DMS114 treated with DMSO at 0.1 percent for 48 hours (cell line): ENCODE measurements around the gene PET117.
"Not testable (repeated sequence)": the region's sequence is repeated elsewhere in the genome, so short reads cannot be mapped to it uniquely, and the experiment has no call there.

Source experiments
- DNase-seq: peaks from one replicate; lab custom pipeline; 2025; ENCODE audit not compliant: unreplicated experiment; lab: John Stamatoyannopoulos, UW

Gene PET117

GRCh38 chr20:18137412-18138265, at the start of gene PET117, which contains the start of gene KAT14:
Gene PET117, plus strand, starts transcription at chr20:18137863. Its CDS starts 93 bp downstream, at chr20:18137956.
Gene KAT14, plus strand, starts transcription at chr20:18137863. Its CDS starts 4,798 bp downstream, at chr20:18142661.
- DNase-seq, result peak; percentile 64

- not testable (repeated sequence) for DNase-seq
Measured at GRCh38 chr20:18088298-18088697, 49.4 kb upstream of the PET117 start.

- DNase-seq, result not testable (repeated sequence)
Measured at GRCh38 chr20:18088841-18089240, 48.8 kb upstream of the PET117 start.

- no peak for DNase-seq
Measured at GRCh38 chr20:18090044-18090443, 47.6 kb upstream of the PET117 start.

- no peak for DNase-seq
Measured at GRCh38 chr20:18090477-18090876, 47.2 kb upstream of the PET117 start.

GRCh38 chr20:18091623-18092022, 46.0 kb upstream of the PET117 start:
- no peak for DNase-seq

GRCh38 chr20:18092890-18093289, 44.8 kb upstream of the PET117 start:
- no peak for DNase-seq

- DNase-seq, result no peak
Measured at GRCh38 chr20:18093388-18093787, 44.3 kb upstream of the PET117 start.

- no peak for DNase-seq
Measured at GRCh38 chr20:18094191-18094590, 43.5 kb upstream of the PET117 start.

- not testable (repeated sequence) for DNase-seq
Measured at GRCh38 chr20:18100569-18100968, 37.1 kb upstream of the PET117 start.

- no peak for DNase-seq
Measured at GRCh38 chr20:18101125-18101810, 36.4 kb upstream of the PET117 start.

GRCh38 chr20:18103497-18103896, 34.2 kb upstream of the PET117 start:
- DNase-seq, result no peak

- DNase-seq, result no peak
Measured at GRCh38 chr20:18108326-18108725, 29.3 kb upstream of the PET117 start.

GRCh38 chr20:18128574-18128973, 9.1 kb upstream of the PET117 start:
- DNase-seq, result not testable (repeated sequence)

GRCh38 chr20:18132663-18133062, 5.0 kb upstream of the PET117 start:
- no peak for DNase-seq

- no peak for DNase-seq
Measured at GRCh38 chr20:18133962-18134361, 3.7 kb upstream of the PET117 start.

- DNase-seq, result no peak
Measured at GRCh38 chr20:18138266-18138582, 561 bp downstream of the PET117 start.

- DNase-seq, result no peak
Measured at GRCh38 chr20:18138639-18139583, 1.2 kb downstream of the PET117 start.

- no peak for DNase-seq
Measured at GRCh38 chr20:18139832-18140231, 2.2 kb downstream of the PET117 start.

GRCh38 chr20:18144541-18145099, 7.0 kb downstream of the PET117 start:
- no peak for DNase-seq

- no peak for DNase-seq
Measured at GRCh38 chr20:18154342-18154741, 16.7 kb downstream of the PET117 start.
